Anterior cingulate cortex (tissue), 58 donors: ENCODE data around the gene CADM1.
"Not testable (repeated sequence)": the region's sequence is repeated elsewhere in the genome, so short reads cannot be mapped to it uniquely, and the experiment has no call there.

ENCODE experiments used
- DNase-seq, 58 donors: peaks; one replicate each; lab custom pipeline; 2025; lab: John Stamatoyannopoulos, UW

CADM1 gene

GRCh38 chr11:115488945-115489344 is 15.3 kb downstream of the CADM1 start:
- DNase-seq, result no peak

GRCh38 chr11:115481528-115481927 is 22.7 kb downstream of the CADM1 start:
- no peak for DNase-seq

- no peak for DNase-seq
Observed at GRCh38 chr11:115480611-115481010, 23.6 kb downstream of the CADM1 start.

GRCh38 chr11:115477410-115477809 is 26.8 kb downstream of the CADM1 start:
- DNase-seq, result peak in 1 of 58 donors; percentile 2

GRCh38 chr11:115476463-115477286 is 27.5 kb downstream of the CADM1 start:
- DNase-seq, result no peak

- DNase-seq, result no peak
Observed at GRCh38 chr11:115475564-115475963, 28.7 kb downstream of the CADM1 start.

- DNase-seq, result not testable (repeated sequence)
Observed at GRCh38 chr11:115474306-115474705, 29.9 kb downstream of the CADM1 start.

GRCh38 chr11:115473167-115473566 is 31.0 kb downstream of the CADM1 start:
- no peak for DNase-seq

- DNase-seq, result peak in 3 of 58 donors; percentile 2 to 20 (median 4)
Observed at GRCh38 chr11:115471367-115471766, 32.8 kb downstream of the CADM1 start.

GRCh38 chr11:115470928-115471327 is 33.3 kb downstream of the CADM1 start:
- DNase-seq, result no peak

- no peak for DNase-seq
Observed at GRCh38 chr11:115469361-115469760, 34.9 kb downstream of the CADM1 start.

- no peak for DNase-seq
Observed at GRCh38 chr11:115466122-115466521, 38.1 kb downstream of the CADM1 start.

GRCh38 chr11:115464269-115464668 is 39.9 kb downstream of the CADM1 start:
- no peak for DNase-seq

- DNase-seq, result no peak
Observed at GRCh38 chr11:115463606-115464005, 40.6 kb downstream of the CADM1 start.

- no peak for DNase-seq
Observed at GRCh38 chr11:115462757-115463156, 41.5 kb downstream of the CADM1 start.

GRCh38 chr11:115462004-115462541 is 42.1 kb downstream of the CADM1 start:
- peak in 4 of 58 donors; percentile 3 to 35 (median 26) for DNase-seq

GRCh38 chr11:115460512-115460911 is 43.7 kb downstream of the CADM1 start:
- DNase-seq, result no peak

GRCh38 chr11:115459563-115459962 is 44.7 kb downstream of the CADM1 start:
- DNase-seq, result no peak

- no peak for DNase-seq
Observed at GRCh38 chr11:115458877-115459276, 45.3 kb downstream of the CADM1 start.

GRCh38 chr11:115456019-115456418 is 48.2 kb downstream of the CADM1 start:
- DNase-seq, result no peak

GRCh38 chr11:115455613-115456012 is 48.6 kb downstream of the CADM1 start:
- DNase-seq, result peak in 5 of 58 donors; percentile 2 to 12 (median 7)

- no peak for DNase-seq
Observed at GRCh38 chr11:115454525-115454924, 49.7 kb downstream of the CADM1 start.
